GM19351 (cell line): ENCODE measurements around the gene CLEC7A.

Experiments
- ATAC-seq: cut with Tn5 transposase; IDR thresholded peaks from one replicate; pipeline ENCODE4 v1.9.1; 2021; ENCODE audit warnings: mild to moderate bottlenecking, moderate library complexity; ENCODE audit not compliant: unreplicated experiment

The CLEC7A gene

DNA sequence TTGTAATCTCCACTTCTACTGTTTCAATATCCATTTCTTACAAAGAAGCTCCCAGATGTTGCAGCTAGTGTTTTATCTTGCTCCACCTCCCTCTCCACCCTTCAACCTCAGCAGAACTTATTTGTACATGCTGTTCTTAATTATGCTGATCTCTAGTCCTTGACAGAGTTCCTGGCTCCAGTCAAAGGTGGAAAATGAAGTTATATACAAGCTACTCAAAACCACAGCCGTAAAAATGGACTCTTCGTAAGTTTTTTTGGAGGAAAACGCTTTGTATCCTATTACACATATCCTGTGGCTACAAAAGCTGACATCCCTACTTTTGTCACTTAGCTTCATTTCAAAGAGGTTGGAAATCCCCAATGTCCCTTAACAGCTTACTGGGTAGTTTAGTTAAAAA is 32.5 kb downstream of the CLEC7A start:
- no peak for ATAC-seq

DNA sequence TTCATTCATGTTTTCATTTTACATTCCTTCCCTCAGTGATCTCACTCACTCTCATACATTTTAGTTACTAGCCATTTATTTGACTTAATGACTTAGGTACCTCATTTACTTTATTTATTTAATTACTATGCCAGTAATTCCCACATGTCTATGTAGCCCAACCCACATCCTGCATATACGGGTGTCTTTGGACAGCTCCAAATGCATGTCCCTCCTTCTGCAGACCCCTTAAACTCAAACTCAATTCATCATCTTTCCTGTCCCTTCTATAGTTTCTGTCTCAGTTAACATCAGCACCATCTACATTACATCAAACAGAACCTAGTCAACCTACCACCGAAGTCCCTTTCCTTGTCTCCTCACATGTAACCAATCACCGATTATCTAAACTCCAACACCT is 34.0 kb downstream of the CLEC7A start:
- ATAC-seq = no peak

DNA sequence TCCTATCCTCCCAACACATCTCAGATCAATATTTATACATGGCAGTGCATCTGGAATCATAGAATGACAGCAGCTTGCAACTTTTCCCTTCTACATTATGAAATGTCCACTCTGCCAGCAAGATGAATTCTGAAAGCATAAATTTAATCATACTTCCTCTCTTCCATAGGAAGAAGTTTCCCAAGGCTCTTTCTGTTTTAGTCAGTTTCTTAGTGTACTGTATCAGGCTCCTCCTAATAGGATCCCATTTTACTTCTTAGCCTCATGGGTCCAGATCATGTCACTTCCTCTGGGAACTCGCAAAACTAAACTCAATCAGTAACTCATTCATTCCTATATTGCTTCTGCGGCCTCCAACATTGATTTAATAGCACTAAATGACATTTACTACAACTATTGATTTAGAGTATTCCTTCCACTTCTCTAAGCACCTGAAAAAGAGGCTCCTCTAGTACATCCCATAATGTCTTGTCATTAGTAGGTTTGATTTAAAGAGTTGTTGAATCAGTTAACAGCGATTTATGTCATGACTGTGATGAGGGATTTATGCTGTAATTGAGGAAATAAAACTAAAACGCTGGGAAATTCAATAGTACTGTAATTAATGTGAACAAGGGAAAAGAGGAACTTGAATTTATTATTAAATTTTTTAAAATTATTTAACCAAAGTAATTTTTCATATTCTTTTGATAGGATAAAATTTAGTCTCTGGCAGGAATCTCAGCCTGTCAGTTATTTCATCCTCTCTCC is 35.2 kb downstream of the CLEC7A start:
- ATAC-seq = no peak

DNA sequence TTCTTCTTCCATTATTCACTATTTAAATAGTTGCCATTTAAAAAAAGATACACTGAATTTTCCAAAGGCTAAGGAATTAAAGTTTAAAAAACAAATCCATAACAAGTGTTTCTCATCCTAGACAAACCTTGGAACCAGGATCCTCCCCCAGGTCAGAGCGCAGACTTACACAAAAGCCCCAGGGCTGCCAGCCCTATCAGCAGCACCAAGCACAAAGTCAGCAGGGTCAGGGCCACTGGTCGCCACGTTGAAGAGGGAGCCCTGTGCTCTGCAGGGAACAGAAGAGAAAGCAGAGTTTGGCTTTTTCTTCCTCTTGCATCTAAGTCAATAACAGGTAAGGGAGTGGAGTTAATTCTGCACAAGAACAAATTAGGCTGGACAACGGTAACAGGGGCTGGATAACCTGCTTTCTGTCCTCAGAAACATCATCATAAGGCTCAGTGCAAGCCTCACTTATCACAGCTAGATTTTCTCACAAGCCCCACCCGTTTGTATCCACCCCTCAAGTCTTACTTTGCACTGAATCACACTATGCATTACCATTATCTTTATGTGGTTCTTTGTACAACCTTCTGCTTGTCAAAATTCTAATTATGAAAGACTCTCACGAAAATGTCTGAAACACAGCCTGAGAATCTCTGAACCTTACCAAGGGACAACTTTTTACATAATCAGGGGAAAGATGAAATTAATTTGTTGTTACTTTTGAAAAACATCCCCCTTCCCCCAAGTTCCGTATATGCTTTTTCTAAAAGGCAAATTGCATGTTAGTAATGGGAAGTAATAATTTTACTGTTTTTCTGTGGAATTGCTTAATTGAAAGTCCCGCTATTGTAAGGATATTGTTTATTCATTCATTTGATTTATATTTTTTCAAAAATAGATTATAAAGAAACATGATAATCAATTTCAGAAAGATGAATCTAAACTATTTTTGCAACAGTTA is 40.8 kb downstream of the CLEC7A start:
- no peak for ATAC-seq

DNA sequence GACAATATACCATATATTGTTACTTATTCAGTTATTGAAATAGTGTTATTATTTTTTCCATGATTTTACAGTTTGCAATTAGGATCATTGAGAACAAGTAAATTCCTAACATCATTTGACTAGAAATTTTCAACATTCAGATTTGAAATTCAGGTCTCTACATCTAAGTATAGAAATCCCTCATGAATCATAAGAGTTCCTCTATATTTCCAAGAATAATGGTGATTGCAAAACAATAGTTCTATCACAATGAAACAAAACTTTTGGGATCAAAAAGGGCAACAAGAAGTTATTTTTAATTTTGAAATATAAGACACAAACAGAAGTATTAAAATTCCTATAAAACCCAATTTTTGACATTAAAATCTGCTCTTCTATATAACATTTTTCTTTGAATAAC is 42.0 kb downstream of the CLEC7A start:
- ATAC-seq = no peak

DNA sequence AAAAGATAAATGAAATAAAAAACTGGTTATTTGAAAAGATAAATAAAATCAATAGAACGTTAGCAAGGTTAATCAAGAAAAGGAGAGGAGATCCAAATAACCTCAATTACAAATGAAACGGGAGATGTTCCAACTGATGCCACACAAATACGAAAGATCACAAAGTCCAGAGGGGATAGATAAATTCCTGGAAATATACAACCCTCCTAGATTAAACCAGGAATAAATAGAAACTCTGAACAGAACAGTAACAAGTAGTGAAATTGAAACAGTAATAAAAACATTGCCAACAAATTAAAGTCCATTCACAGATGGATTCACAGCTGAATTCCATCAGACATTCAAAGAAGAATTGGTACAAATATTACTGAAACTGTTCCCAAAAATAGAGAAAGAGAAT is 43.6 kb downstream of the CLEC7A start:
- no peak for ATAC-seq

DNA sequence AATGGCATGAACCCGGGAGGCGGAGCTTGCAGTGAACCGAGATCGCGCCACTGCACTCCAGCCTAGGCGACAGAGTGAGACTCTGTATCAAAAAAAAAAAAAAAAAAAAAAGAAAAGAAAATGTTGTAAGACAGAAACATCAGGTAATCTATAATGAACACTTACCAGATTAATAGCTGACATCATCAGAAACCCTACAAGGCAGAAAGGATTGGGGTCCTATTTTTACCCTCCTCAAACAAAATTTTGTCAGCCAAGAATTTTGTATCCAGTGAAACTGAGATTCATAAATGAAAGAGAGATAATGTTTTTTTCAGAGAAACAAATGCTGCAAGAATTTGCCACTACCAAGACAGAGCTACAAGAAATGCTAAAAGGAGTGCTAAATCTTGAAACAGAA is 45.3 kb downstream of the CLEC7A start:
- no peak for ATAC-seq

DNA sequence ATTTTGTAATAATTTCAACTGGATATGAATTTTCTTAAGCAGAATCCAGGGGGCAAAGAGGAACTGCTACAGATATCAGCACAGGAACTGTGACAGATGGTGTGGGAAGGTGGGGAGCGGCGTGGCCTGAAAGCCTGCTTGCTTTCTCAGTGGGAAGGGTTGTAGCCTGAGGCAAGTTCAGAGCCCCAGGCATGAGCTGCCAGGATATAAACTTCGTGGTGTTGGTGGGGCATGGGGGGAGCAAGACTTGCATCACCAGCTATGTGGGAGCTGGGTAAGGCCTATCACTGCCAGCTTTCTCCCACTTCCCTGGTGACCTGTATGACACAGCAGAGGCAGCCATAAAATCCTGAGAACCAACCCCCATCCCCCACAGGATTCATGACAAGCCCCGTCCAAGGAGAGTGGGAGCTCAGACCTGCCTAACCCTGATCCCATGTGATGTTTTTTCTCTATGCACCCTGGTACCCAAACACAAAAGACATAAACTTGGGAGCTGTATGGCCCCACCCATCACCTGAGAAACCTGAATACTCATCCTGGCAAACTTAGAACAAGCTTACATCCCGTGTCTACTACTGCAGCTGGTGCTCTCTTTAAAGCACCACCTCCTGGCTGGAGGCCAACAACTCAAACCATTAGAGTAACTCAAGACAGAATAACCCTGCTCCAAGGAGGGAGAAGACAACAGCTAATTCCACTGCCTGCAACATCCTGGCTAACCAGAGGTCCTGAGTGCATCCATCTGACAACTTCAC is 47.7 kb downstream of the CLEC7A start:
- ATAC-seq = no peak

DNA sequence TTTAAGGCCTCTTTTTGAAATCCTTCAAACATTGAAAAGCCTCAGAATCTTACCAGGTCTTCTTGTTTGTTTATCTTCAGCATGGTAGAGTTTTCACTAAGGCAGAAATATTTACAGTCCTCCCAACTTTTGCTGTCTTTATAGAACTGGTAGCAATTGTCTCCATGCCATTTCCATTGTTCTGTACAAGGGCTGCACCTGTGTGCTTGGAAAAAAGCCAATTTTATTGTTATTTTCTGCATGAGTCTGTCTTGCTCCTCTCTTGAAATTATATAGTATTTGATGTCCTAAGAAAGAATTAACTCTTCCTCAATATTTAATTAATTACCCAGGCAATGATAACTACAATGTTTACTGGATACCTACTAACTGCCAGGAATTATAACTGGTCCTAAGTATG is 54.5 kb downstream of the CLEC7A start:
- no peak for ATAC-seq

DNA sequence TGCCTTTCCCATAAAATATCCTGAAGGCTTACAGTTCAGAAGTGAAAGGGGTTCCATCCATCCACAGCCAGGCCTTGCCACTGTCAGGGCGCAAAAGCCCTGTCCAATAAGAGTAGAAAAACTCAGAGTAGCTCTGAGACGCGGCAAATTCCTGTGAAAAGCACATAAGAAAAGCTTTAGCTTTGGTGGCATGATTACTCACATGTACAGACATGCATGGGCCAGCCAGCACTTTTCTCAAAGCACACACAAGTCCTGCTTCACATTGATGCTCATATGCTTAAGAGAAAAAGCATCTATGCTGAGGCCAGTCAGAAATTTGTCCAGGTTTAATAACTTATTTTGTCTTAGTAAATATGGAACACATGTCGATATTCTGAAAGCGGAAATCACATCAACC is 56.7 kb downstream of the CLEC7A start:
- ATAC-seq = no peak

DNA sequence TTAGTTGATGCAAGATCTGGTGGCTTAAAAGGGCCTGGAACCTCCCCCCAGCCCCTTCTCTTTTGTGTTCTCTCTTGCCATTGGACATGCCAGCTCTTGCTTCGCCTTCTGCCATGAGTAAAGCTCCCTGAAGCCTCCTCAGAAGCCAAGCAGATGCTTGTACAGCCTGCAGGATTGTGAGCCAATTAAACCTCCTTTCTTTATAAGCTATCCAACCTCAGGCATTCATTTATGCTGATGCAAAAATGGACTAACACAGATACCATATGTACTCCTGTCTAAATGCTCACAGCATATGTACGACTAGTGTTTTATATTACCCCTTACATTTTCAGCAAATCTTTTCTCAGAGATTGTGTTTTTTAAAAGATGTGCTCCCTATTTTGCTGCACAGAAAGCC is 57.9 kb downstream of the CLEC7A start:
- no peak for ATAC-seq

DNA sequence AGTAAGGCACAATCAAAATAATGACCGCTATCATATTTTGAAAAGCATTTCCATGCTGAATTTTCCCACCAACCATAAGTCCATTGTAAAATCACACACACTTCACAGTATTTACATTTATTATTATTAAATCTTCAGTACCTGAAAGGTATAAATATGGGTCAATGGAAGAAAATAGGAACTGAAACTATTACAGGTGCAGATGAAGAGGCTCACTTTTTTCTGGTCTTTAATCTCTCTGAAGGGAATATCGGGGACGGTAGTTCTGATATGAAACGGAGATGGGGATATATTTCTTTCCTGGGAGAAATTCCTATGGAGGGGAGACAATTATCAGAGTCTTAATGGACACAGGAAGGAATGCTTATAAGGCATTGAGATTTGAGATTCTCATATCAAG is 59.6 kb downstream of the CLEC7A start:
- no peak for ATAC-seq

DNA sequence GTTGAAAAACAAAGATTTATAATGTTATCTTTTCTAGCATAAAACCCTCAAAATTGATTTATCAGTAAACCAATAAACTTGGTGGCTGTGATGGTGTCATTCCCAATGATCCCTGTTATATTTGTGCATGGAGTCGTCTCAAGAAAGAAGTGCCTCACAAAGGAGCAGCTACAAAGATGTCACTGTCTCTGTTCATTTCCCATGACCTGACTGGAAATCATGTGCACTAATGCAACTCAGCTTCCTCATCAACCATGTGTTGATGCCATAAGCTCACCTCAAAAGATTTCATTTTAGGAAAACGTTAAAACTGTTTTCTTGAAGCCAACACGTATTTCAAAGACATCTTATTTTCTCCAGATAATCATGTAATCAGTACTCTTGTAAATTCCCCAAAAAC is 60.0 kb downstream of the CLEC7A start:
- no peak for ATAC-seq

DNA sequence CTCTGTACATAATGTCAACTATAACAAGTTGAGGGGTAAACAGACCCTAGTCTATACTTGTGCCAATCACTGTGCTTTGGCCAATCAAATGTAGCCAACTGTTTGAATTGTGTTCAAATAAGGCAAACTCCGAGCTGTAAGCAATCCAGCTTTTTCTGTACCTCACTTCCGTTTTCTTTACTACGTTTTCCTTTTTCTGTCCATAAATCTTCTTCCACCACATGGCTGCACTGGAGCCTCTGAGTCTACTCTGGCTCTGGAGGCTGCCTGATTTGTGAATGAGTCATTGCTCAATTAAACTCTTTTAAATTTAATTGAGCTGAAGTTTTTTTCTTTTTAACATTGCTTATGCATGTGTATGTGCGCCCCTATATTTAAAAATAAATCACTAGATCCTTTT is 60.9 kb downstream of the CLEC7A start:
- ATAC-seq = no peak

DNA sequence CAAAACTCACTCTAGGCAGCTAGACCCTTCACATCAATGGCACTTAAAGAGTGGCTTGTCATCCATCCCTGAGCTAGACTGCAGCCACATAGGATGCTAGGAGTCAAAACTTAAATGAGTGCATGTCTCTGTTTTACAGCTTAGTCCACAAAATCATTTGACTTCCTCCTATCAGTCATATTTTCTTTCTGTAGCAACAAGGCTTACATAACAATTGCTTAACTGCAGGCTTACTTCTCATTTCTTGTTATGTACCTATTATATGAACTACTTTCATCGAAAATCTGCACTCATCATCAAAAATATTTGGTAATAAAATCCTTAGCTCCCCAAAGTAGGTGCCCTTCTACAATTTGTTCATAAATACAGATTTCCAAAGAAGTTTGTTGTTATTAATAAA is 61.4 kb downstream of the CLEC7A start:
- no peak for ATAC-seq

DNA sequence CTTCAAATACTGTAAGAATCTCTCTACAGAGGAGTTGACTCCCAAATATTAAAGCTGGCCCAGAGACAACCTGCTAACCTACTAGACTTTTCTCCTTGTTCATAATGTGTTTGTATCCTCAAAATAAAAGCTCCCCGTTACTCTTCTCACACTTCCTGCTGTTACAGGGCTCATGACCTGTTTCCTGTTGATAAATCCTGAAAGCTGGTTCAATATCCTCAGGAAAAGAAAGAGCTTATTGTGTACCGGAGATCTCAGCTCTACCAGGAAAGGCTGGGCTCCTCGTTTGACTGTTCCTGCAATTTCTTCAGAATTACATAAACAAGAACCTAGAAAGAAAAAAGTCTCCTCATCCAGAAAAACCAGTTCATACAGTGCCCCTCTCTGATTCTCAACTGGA is 62.1 kb downstream of the CLEC7A start:
- ATAC-seq = no peak

DNA sequence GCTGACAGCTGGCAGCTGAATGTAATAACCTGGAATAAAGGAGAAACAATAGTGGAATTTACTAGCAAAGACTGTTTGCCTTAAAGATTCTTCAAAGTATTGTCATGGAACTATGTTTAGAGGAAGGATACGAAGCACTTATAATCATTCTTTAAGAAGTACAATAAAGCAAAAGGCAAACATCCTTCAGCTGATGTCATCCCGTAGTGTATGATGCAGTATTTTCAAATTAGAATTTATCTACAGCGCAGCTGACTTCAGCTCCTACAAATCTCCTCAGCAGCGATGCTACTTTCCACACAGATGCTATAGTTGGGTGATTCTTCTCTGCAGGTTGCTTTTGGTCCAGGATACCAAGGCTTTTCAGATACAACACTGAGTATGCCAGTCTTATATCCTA is 62.7 kb downstream of the CLEC7A start:
- no peak for ATAC-seq
